GM18505 (cell line): ENCODE measurements around the gene SLC4A5.
A peak's percentile ranks its signal among the peaks of the same experiment; 100 is the strongest.
"Not testable (repeated sequence)": the region's sequence is repeated elsewhere in the genome, so short reads cannot be mapped to it uniquely, and the experiment has no call there.

Source experiments
- ATAC-seq: cut with Tn5 transposase; IDR thresholded peaks from one replicate; pipeline ENCODE4 v1.9.1; 2021; ENCODE audit not compliant: unreplicated experiment
- POLR2A ChIP-seq: IDR thresholded peaks from 4 replicates; pipeline ENCODE4 v1.6.1; 2011; ENCODE audit warnings: borderline replicate concordance; ENCODE audit not compliant: insufficient read depth, insufficient read length; ENCODE audit errors: extremely low read depth

The SLC4A5 gene

DNA sequence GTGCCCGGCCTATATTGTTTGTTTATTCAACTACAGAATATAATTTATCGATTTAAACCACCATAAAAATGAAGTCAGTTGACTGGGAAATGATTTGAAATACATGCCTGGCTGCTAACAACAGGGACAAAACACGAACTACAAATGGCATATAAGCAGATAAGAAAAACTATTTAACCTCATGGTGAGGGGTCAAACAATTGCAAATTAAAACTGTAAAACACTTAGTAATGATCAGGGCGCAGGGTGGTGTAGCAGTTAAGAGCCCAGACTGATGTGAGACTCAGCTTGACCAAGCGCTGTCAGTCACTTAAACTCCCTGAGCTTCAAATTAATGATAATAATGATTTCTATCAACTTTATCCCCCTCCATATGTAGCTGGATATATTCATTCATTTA lies 138.1 kb downstream of the SLC4A5 start:
- no peak for ATAC-seq
- no peak for TF ChIP-seq POLR2A

DNA sequence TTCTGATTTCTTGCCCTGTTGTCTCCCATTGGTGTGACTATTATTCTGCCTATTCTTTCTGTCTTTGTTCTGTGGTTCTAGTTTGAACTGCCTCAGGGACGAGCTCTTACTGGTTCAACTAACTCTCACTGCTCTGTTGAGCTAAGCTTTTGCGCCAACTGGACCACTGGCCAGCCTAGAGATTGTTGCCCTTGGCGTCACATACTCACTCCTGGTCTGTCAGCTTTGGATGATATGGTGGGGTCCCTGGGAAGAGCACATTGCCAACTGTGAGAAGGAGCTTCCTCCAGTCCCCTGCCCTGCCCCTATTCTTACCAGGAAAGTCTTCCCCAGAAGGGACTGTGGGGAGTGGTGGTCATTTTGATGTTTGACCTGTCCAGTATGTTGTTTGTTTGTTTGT lies 138.8 kb downstream of the SLC4A5 start:
- no peak for TF ChIP-seq POLR2A
- no peak for ATAC-seq

DNA sequence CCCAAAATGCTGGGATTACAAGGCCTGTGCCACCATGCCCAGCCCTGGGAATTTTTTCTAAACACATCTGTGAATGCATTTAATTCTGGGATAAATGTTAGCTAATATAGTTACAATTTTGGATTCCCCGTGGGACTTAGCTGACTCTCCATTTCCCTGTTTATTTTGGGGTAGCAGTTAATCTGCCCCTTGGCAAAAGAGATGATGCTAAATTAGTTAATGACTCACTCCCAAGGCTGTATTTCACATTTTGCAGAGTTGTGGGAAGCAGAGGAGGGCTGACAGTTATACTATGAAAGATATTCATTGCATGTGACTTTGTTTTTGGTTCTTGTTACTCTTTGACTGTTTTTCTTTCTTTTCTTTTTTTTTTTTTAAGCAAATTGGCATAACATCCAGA lies 141.6 kb downstream of the SLC4A5 start:
- no peak for TF ChIP-seq POLR2A
- ATAC-seq, result no peak

DNA sequence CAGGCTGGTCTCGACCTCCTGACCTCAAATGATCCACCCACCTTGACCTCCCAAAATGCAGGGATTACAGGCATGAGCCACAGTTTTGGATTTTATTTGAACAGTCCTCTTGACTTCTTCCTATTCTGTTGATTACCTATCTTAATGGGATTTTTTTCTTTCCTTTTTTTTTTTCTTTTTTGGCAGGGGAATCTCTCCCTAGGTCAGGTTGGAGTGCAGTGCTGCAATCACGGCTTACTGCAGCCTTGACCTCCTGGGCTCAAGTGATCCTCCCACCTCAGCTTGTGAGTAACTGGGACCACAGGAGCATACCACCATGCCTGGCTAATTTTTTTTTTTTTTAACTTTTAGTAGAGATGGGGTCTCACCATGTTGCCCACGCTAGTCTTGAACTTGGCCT lies 142.0 kb downstream of the SLC4A5 start:
- no peak for ATAC-seq
- no peak for TF ChIP-seq POLR2A

DNA sequence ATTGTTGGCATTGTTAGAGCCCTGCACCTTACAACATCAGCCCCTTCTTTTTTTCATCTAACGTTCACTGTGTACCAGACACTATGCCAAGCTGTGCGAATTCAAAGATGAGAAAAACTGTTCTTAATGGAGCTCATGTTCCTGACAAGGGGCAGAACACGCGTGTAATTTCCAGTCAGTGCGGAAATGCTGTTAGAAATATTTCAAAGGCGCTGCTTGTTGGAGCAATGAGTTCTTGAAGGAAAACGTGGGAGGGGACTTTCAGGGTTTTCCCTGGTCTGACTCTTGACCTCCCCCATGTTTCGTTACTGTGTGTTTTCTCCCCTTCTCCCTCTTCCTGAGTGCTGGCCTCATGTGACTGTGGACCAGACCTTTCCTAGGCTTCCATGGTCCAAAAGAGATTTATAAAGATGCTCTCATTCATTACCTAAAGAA lies 143.3 kb downstream of the SLC4A5 start:
- no peak for ATAC-seq
- peak; percentile 52 for TF ChIP-seq POLR2A

DNA sequence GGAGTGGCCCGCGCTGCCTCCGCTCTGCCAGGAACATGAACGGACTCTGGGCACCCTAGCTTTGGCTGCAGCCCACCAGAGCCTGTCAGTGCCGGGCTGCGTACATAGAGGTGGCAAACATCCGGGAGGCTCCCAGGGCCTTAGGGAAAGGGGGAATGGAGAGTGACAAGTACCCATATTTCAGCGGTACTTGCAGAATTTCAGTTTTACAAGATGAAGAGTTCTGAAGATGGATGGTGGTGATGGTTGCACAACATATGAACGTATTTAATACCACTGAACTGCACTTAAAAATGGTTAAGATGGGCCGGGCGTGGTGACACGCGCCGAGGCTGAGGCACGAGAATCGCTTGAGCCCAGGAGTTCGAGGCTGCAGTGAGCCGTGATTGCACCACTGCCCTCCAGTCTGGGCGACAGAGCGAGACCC lies 143.9 kb downstream of the SLC4A5 start:
- no peak for TF ChIP-seq POLR2A
- no peak for ATAC-seq

DNA sequence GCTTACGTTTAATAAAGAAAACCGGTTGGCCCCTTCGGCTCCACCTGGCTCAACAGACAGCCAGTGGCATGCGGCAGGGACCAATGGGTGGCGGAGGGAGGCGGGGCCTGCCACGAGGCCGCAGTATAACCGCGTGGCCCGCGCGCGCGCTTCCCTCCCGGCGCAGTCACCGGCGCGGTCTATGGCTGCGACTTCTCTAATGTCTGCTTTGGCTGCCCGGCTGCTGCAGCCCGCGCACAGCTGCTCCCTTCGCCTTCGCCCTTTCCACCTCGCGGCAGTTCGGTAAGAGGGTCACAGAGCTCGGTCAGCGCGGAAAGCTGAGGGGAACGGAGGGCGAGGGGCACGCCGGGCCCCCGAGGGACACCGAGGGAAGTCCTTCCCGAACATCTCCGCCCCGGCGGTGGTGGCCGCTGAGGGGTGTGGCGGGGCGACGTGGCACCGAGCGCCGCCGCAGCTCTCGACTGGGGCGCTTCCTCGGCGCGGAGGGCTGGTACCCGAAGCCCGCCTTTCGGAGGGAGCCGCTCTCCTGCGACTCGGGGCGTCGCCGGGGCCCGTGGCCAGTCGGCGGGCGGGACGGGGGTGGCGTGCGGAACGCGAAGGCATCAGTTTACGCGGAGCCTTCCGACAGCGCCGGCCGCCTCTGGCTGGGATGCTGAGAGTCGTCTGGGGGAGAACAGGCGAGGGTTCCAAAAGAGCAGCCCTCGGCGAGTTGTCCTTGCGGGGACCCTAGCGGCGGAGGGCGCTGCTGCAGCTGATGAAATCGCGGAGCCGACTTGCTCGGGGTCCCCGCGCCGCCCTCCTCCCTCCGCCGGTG lies 144.5 kb downstream of the SLC4A5 start, which contains the start of gene MTHFD2:
Gene MTHFD2 (plus strand): TSS at position 155 of the 814 bp plus-strand sequence. CDS start 27 bp downstream, at position 182.
- peak; percentile 84 for ATAC-seq
- peak; percentile 99 for TF ChIP-seq POLR2A

DNA sequence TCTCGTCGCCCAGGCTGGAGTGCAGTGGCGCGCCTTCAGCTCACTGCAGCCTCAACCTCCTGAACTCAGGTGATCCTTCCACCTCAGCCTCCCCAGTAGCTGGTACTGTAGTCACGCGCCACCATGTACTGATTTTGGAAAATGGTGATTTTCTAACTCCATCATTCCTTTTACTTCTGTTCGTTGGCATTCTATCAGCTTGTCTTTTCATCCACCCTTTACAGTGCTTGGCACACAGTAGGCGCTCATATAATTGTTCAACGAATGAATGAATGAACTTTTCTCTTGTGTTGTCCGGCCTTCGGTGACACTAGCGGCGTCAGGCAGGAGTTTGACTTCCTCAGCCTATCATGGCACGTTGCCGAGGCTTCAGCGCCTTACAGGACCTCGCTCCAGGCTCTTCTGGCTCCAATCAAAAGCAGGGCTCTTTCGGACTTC lies 145.2 kb downstream of the SLC4A5 start:
- TF ChIP-seq POLR2A, result no peak
- ATAC-seq, result no peak

DNA sequence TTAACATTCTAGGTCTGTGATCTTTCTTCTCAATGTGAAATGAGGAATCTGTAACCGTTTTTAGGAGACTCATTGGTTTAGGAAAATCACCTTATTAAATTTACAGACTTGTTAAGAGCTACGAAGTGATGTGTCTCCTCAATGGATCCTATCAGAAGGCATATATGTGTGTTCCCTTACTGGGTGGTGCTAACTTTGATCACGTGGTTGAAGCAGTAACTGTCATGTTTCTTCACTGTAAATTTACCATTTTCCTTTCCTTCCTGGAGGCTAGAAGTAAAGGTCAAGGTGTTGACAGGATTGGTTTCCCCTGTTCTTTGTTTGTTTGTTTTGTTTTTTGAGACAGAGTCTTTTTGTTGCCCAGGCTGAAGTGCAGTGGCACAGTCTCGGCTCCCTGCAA lies 146.2 kb downstream of the SLC4A5 start:
- no peak for TF ChIP-seq POLR2A
- ATAC-seq, result no peak

DNA sequence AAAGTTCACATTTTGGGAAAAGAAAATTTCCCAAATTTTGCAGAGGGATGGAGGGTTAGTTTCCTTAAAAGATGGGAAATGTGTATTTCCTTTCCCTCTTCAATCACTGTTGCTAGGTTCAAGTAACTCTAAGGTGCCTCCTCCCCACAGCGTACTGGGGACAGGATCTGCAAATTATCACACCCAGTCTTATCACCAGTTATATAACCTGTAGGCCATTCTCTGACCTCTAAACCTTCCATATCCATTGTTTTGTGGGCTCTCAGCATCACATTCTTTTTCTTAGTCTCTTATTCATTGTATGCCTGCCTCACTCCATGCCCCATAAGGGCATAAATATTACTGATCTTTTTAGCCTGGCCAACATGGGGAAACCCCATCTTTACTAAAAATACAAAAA lies 148.4 kb downstream of the SLC4A5 start:
- ATAC-seq, result no peak
- TF ChIP-seq POLR2A, result no peak

DNA sequence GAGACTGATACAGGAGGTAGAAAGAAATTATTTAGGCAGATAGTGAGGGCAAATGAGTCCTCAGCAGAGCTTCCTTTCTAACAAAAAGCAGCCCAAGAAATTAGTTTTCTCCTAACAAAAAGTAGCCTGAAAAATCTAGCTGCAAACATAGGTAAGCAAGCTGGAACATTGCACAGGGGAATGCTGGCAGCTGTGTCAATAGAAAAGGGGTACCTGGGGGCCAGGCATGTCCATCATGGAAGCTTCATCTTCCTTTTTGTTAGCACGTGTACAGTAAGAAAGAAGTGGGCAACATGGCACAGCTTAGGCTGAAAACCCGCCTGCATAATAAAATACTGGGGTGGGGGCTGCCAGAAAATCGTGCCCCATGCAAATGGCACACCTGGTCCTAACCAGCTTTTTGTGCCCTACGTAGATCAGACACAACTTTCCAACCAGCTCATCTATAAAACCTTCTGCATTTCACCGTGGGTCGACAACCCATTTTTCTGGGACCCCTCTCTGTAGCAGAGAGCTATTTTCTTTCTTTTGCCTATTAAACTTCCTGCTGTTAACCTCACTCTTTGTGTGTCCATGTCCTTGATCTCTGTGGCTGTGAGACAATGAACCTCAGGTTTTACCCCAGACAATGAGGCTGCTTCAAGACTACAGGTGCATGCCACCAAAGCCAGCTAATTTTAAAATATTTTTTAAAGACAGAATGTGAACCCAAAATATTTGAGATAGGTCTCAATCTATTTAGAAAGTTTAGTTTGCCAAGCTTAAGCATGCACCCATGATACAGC lies 151.4 kb downstream of the SLC4A5 start:
- TF ChIP-seq POLR2A, result no peak
- ATAC-seq, result no peak

DNA sequence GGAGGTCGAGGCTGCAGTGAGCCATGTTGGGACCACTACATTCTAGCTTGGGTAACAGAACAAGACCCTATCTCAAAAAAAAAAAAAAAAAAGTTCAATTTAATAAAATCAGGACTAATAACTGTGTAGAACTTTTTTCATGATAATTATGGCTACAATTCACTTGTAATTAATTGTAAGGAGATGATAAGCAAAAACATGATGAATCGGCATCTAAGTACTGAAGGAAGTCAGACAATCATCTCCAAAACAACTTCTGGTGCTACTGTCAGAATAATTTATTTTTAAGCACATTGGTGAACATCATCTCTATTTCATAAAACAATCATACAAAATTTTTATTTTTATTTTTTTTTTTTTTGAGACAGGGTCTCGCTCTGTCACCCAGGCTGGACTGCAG lies 154.5 kb downstream of the SLC4A5 start:
- TF ChIP-seq POLR2A, result no peak
- no peak for ATAC-seq

DNA sequence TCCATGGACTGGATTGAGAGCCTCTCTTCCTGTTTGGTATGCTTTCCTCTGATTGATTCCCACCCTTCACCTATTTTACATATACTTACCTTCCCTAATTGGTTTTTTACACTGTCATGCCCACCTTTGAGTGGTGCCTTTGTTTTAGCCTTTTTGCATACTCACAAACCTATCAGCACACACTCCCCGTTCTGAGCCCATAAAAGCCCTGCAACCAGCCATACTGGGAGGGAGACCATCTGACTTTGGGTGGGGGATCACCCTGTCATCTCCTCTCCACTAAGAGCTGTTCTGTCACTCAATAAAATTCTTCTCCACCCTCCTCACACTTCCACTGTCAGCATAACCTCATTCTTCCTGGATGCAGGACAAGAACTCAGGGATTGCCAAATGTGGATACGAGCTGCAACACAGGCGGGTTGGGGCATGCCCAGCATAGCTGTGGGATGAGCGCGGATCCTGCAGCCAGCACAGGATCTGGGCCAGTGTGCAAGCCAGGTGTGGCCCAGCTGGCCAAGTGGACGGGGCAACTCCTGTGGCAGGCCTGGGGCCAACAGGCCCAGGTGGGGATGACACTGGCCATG lies 155.1 kb downstream of the SLC4A5 start:
- no peak for TF ChIP-seq POLR2A
- ATAC-seq, result no peak

DNA sequence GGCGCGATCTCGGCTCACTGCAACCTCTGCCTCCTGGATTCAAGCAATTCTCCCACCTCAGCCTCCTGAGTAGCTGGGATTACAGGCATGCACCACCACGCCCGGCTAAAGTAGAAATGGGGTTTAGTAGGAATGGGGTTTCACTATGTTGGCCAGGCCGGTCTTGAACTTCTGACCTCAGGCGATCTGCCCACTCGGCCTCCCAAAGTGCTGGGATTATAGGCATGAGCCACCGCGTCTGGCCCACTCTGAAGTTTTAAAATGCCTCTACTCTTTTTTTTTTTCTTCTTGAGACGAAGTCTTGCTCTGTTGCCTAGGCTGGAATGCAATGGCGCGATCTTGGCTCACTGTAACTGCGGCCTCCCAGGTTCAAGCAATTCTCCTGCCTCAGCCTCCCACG lies 156.5 kb downstream of the SLC4A5 start:
- not testable (repeated sequence) for ATAC-seq
